ENCODE results near the gene SSBP3.

SSBP3 gene

GRCh38 chr1:54378874-54379554 lies 27.2 kb downstream of the SSBP3 start:
- TF ChIP-seq CTCF (IDR thresholded peaks at IDR 0.05; ENCODE audit: insufficient read depth, low read depth, low read length, missing control alignments), result no peak
- no peak for DNase-seq (ENCODE audit: low read depth)
- peak overlapping the region; percentile 47 for H3K4me3 ChIP-seq (ENCODE audit: low read depth, low read length)

GRCh38 chr1:54378157-54378873 lies 27.9 kb downstream of the SSBP3 start:
- peak overlapping the region; percentile 47 for H3K4me3 ChIP-seq (ENCODE audit: low read depth, low read length)
- peak; percentile 75 for DNase-seq (ENCODE audit: low read depth)
- TF ChIP-seq CTCF (IDR thresholded peaks at IDR 0.05; ENCODE audit: insufficient read depth, low read depth, low read length, missing control alignments), result no peak

- peak overlapping the region; percentile 47 for H3K4me3 ChIP-seq (ENCODE audit: low read depth, low read length)
- DNase-seq (ENCODE audit: low read depth), result peak; percentile 62
- TF ChIP-seq CTCF (IDR thresholded peaks at IDR 0.05; ENCODE audit: insufficient read depth, low read depth, low read length, missing control alignments), result no peak
Observed at GRCh38 chr1:54377040-54377691, 29.0 kb downstream of the SSBP3 start.

- no peak for TF ChIP-seq CTCF (IDR thresholded peaks at IDR 0.05; ENCODE audit: insufficient read depth, low read depth, low read length, missing control alignments)
- peak; percentile 97 for DNase-seq (ENCODE audit: low read depth)
- peak overlapping the region; percentile 47 for H3K4me3 ChIP-seq (ENCODE audit: low read depth, low read length)
Observed at GRCh38 chr1:54376430-54377039, 29.7 kb downstream of the SSBP3 start.

GRCh38 chr1:54375712-54376429 lies 30.3 kb downstream of the SSBP3 start:
- H3K4me3 ChIP-seq (ENCODE audit: low read depth, low read length), result peak overlapping the region; percentile 47
- no peak for TF ChIP-seq CTCF (IDR thresholded peaks at IDR 0.05; ENCODE audit: insufficient read depth, low read depth, low read length, missing control alignments)
- DNase-seq (ENCODE audit: low read depth), result peak; percentile 42

- H3K4me3 ChIP-seq (ENCODE audit: low read depth, low read length), result no peak overlapping the region
- TF ChIP-seq CTCF (IDR thresholded peaks at IDR 0.05; ENCODE audit: insufficient read depth, low read depth, low read length, missing control alignments), result no peak
- no peak for DNase-seq (ENCODE audit: low read depth)
Observed at GRCh38 chr1:54375298-54375697, 30.9 kb downstream of the SSBP3 start.
